Trophoblast cell (in vitro differentiated cells and primary cell): ENCODE data around the gene LEF1.

ENCODE experiments used
- DNase-seq, 2 donors: peaks; one replicate each; pipeline ENCODE4 v3.0.0-alpha.2; 2016
- H2AFZ ChIP-seq: 2 replicates; pipeline ENCODE4 v1.6.1; 2013; ENCODE audit warnings: low read length, moderate library complexity, mild to moderate bottlenecking; ENCODE audit not compliant: insufficient read depth, poor library complexity
- H2AK5ac ChIP-seq: 2 replicates; pipeline ENCODE4 v1.6.1; 2013; ENCODE audit warnings: mild to moderate bottlenecking, low read length
- H2BK120ac ChIP-seq: 2 replicates; pipeline ENCODE4 v1.6.1; 2013; ENCODE audit warnings: low read length, mild to moderate bottlenecking, moderate library complexity; ENCODE audit not compliant: insufficient read depth, poor library complexity
- H2BK12ac ChIP-seq: 2 replicates; pipeline ENCODE4 v1.6.1; 2013; ENCODE audit warnings: mild to moderate bottlenecking, low read length, moderate library complexity
- H2BK5ac ChIP-seq: 2 replicates; pipeline ENCODE4 v1.6.1; 2013; ENCODE audit warnings: low read length, low read depth, moderate library complexity, mild to moderate bottlenecking; ENCODE audit not compliant: poor library complexity
- H3K14ac ChIP-seq: 2 replicates; pipeline ENCODE4 v1.6.1; 2013; ENCODE audit warnings: mild to moderate bottlenecking, low read length
- H3K18ac ChIP-seq: 2 replicates; pipeline ENCODE4 v1.6.1; 2013; ENCODE audit warnings: mild to moderate bottlenecking, low read length
- H3K23ac ChIP-seq: 2 replicates; pipeline ENCODE4 v1.6.1; 2013; ENCODE audit warnings: low read length
- H3K27ac ChIP-seq: 2 replicates; pipeline ENCODE4 v1.5.1; 2013; ENCODE audit warnings: low read depth, mild to moderate bottlenecking, inconsistent platforms, low read length, moderate library complexity
- H3K27me3 ChIP-seq: 2 replicates; pipeline ENCODE4 v1.6.1; 2013; ENCODE audit warnings: inconsistent platforms, mild to moderate bottlenecking, low read length, moderate library complexity; ENCODE audit not compliant: insufficient read depth
- H3K36me3 ChIP-seq, 2 experiments: 1 replicate in 1 of 2; 2 replicates in 1 of 2; pipeline ENCODE4 v1.6.1; 2013; ENCODE audit warnings: low read length in 2 of 2, mild to moderate bottlenecking in 2 of 2, moderate library complexity in 1 of 2; ENCODE audit not compliant: insufficient read depth in 2 of 2, control insufficient read depth in 1 of 2
- H3K4ac ChIP-seq: 2 replicates; pipeline ENCODE4 v1.6.1; 2013; ENCODE audit warnings: low read depth, mild to moderate bottlenecking, low read length, moderate library complexity
- H3K4me1 ChIP-seq, 2 experiments: 1 replicate in 1 of 2; 2 replicates in 1 of 2; pipeline ENCODE4 v1.6.1; 2013; ENCODE audit warnings: low read length in 2 of 2, mild to moderate bottlenecking in 2 of 2, moderate library complexity in 1 of 2; ENCODE audit not compliant: insufficient read depth in 2 of 2, control insufficient read depth in 1 of 2
- H3K4me2 ChIP-seq: 2 replicates; pipeline ENCODE4 v1.6.1; 2013; ENCODE audit warnings: inconsistent platforms, mild to moderate bottlenecking, low read length, moderate library complexity
- H3K4me3 ChIP-seq: 2 replicates; pipeline ENCODE4 v1.5.1; 2013; ENCODE audit warnings: mild to moderate bottlenecking, low read depth, low read length, inconsistent platforms
- H3K79me1 ChIP-seq: one replicate; pipeline ENCODE4 v1.6.1; 2013; ENCODE audit warnings: low read length
- H3K79me2 ChIP-seq: 2 replicates; pipeline ENCODE4 v1.6.1; 2013; ENCODE audit warnings: low read length, mild to moderate bottlenecking; ENCODE audit not compliant: control insufficient read depth, insufficient read depth, poor library complexity
- H3K9ac ChIP-seq: 2 replicates; pipeline ENCODE4 v1.6.1; 2013; ENCODE audit warnings: mild to moderate bottlenecking, low read length
- H3K9me3 ChIP-seq: 2 replicates; pipeline ENCODE4 v1.6.1; 2013; ENCODE audit warnings: low read depth, mild to moderate bottlenecking, control low read depth, inconsistent platforms, low read length; ENCODE audit not compliant: insufficient read depth
- H4K12ac ChIP-seq: 2 replicates; pipeline ENCODE4 v1.6.1; 2013; ENCODE audit warnings: low read depth, mild to moderate bottlenecking, low read length, moderate library complexity
- H4K8ac ChIP-seq: 2 replicates; pipeline ENCODE4 v1.6.1; 2013; ENCODE audit warnings: low read depth, mild to moderate bottlenecking, low read length, moderate library complexity
- H4K91ac ChIP-seq: one replicate; pipeline ENCODE4 v1.6.1; 2013; ENCODE audit warnings: low read depth, mild to moderate bottlenecking, low read length, moderate library complexity
- WGBS: extraction: QIAGEN DNeasy Blood & Tissue Kit; methylation state at CpG from one replicate; pipeline ENCODE4 v1.1.7; 2013; ENCODE audit warnings: missing lambda C conversion rate; ENCODE audit not compliant: insufficient read length, insufficient coverage; ENCODE audit errors: extremely low coverage; 5-methylcytosine and 5-hydroxymethylcytosine counted together

The LEF1 gene

DNA sequence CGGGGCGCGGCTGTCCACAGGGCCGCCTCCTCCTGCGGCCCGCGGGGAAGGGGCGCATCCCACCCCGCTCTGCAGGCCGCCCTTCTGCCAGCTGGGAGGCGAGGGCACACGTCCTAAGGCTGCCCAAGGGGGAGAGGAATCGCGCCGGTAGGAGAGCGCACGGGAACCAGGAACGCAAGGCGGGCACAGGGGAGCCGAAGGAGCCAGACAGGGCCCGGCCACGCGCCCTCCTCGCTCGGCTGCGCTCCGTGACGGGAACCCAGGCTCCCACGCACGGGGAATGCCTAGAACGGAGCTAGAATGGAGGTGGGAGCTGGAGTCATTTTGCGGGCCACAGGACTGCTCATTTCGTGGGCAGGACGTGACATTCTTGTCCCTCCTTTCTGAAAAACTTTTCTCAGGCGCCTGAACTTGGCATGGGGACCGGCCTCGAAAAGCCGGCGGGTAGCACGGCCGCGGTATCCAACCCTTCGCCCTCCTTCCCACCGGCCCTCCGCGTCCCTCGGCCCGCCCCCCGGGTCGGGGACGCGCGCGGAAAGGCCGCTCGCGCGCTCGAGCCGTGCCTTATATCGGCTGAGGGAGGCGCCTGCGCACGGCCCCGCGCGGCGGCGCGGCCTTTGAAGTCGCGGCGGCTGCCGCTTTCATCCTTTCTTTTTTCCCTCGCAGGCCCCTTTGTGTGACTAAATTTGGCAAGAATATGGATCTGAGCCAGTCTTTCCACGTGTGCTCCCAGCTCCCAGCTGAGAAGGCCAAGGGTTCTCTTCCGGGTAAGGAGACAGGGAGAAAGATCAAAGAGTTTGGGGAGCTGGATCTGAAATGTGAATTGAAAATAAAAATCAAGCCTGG lies 4.2 kb upstream of the LEF1 start:
- Histone ChIP-seq H3K14ac (peak overlapping the region; percentile 81), H4K8ac (peak overlapping the region; percentile 81), H3K36me3 (no peaks in the 10 kb centered on the region), H3K79me1 (peaks cover 17% of the 10 kb centered on the region), H3K9ac (peak overlapping the region; percentile 57), H2BK5ac (peak overlapping the region; percentile 22), H3K4ac (peak overlapping the region; percentile 71), H2AFZ (peak overlapping the region; percentile 53), H3K23ac (no peak overlapping the region), H3K18ac (peak overlapping the region; percentile 83), H2BK120ac (peak overlapping the region; percentile 90), H3K4me1 (peaks cover 12% of the 10 kb centered on the region in 2 experiments), H3K9me3 (peaks cover 5% of the 10 kb centered on the region), H4K91ac (peak overlapping the region; percentile 89), H4K12ac (peak overlapping the region; percentile 38), H3K27ac (no peak overlapping the region), H2AK5ac (peak overlapping the region; percentile 70), H3K27me3 (peaks cover 40% of the 10 kb centered on the region), H3K4me2 (peak overlapping the region; percentile 98), H3K79me2 (peaks cover 3% of the 10 kb centered on the region), H2BK12ac (peak overlapping the region; percentile 70), H3K4me3 (peak overlapping the region; percentile 70)
- no CpG with 5 or more reads among the region's 77 CpGs for WGBS
- DNase-seq = peak in 1 of 2 donors; percentile 21

DNA sequence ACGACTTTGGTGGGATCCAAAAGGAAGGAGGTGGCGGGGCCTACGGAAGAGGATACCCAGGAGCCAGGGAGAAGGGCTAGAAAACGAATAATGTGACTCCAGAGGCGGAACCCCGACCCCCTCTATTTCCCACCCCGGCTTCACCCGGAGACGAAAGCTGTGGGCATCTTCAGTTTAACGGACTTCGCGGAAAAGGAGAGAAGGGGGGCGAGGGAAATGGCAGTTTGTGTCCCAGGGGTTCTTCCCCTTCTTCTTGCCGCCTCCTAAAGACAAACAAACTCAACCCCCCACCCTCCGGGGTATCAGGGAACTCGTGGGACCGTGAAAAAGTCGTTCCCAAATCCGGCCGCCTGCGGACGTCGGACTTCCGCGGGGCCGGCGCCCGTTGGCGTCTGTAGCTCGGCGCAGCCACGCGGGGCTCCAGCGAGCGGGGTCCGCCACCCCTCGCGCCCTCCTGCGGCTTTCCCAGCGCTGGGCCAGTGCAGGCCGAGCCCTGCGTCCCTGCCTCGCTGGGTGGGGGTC lies 3.6 kb upstream of the LEF1 start:
- Histone ChIP-seq H3K4me1 (peaks cover 12 to 16% of the 10 kb centered on the region in 2 experiments), H3K79me2 (peaks cover 6% of the 10 kb centered on the region), H3K4me2 (peak overlapping the region; percentile 98), H3K23ac (no peak overlapping the region), H2AFZ (peak overlapping the region; percentile 53), H3K9me3 (peaks cover 2% of the 10 kb centered on the region), H2BK120ac (peak overlapping the region; percentile 90), H2AK5ac (no peak overlapping the region), H2BK5ac (peak overlapping the region; percentile 22), H4K12ac (no peak overlapping the region), H3K27ac (no peak overlapping the region), H4K91ac (peak overlapping the region; percentile 89), H3K14ac (peak overlapping the region; percentile 81), H3K27me3 (peaks cover 46% of the 10 kb centered on the region), H3K4me3 (peak overlapping the region; percentile 70), H4K8ac (peak overlapping the region; percentile 81), H3K18ac (peak overlapping the region; percentile 83), H2BK12ac (peak overlapping the region; percentile 70), H3K4ac (peak overlapping the region; percentile 71), H3K79me1 (peaks cover 21% of the 10 kb centered on the region), H3K9ac (peak overlapping the region; percentile 44), H3K36me3 (no peaks in the 10 kb centered on the region)
- DNase-seq = no peak
- WGBS = no CpG with 5 or more reads among the region's 43 CpGs

DNA sequence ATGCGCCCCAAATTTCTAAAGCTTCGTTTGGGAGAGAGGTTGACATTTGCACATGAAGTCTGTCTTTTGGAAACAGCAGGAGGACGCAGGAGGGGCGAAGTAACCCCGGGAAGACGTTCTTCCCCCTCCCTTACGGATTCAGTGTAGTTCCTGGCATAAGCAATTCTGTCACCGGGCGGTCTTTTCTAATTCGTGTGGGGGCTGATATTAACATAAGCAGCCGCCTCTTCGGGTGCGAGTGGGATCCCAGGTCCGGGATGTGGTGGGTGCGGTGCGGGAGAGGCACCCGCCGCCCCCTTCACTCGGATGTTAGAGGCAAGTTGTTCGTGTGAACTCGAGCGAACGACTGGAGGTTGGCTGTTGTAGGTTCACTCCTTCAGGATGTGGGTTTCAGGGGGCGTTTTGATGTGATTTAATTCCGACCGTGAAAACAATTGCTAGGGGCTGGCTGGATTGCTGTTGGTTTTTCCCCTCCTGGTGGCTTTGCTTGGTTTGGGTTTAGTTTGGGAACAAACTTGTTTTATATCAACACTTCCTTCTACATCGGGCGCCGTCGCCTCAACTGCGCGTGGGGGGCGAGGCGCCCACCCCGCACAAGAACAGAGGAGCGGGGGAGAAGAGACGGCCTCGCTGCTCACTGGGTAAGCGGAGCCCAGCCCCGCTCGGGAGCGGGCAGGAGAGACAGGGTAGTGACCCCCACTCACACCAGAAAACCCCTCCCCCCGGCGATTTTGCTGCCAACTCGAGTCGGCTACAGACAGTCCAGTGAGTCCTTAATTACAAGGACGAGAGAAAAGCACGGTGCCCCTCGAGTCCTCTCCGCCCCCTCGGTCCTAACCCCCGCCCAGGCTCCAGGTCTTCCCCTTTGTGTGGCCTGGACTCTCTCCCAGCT lies 2.9 kb upstream of the LEF1 start:
- Histone ChIP-seq H2AK5ac (peak overlapping the region; percentile 30), H2BK5ac (peak overlapping the region; percentile 16)
- no CpG with 5 or more reads among the region's 52 CpGs for WGBS

More for the DNA sequence above, 2.9 kb upstream of the LEF1 start:
- H3K14ac ChIP-seq = peak overlapping the region; percentile 39
- no peak overlapping the region for H3K18ac ChIP-seq
- no peak overlapping the region for H3K27ac ChIP-seq
- H3K9me3 ChIP-seq = peaks cover 2% of the 10 kb centered on the region
- H3K4me3 ChIP-seq = peak overlapping the region; percentile 45
- H4K8ac ChIP-seq = peak overlapping the region; percentile 81
- peak overlapping the region; percentile 4 for H3K4ac ChIP-seq
- H3K23ac ChIP-seq = no peak overlapping the region
- H3K36me3 ChIP-seq = no peaks in the 10 kb centered on the region
- H2AFZ ChIP-seq = no peak overlapping the region
- peaks cover 12 to 23% of the 10 kb centered on the region in 2 experiments for H3K4me1 ChIP-seq
- DNase-seq = no peak
- H3K4me2 ChIP-seq = peak overlapping the region; percentile 98
- peak overlapping the region; percentile 51 for H3K9ac ChIP-seq
- peaks cover 54% of the 10 kb centered on the region for H3K27me3 ChIP-seq
- peak overlapping the region; percentile 26 for H4K12ac ChIP-seq
- peaks cover 8% of the 10 kb centered on the region for H3K79me2 ChIP-seq
- peaks cover 21% of the 10 kb centered on the region for H3K79me1 ChIP-seq
- peak overlapping the region; percentile 89 for H4K91ac ChIP-seq
- peak overlapping the region; percentile 15 for H2BK12ac ChIP-seq
- peak overlapping the region; percentile 36 for H2BK120ac ChIP-seq
